Uterus (tissue), 2 donors: ENCODE measurements around the gene BRF1.

Experiments used
- CTCF ChIP-seq, 4 experiments: fragments of 200-600 bp in 2 of 4; fragments of 450-650 bp in 2 of 4; sonication (generic) in 2 of 4; IDR thresholded peaks; one replicate each; pipeline ENCODE4 v1.5.1; 2016 to 2019; ENCODE audit warnings: antibody characterized with exemption in 4 of 4, mild to moderate bottlenecking in 2 of 4, moderate library complexity in 1 of 4
- POLR2A ChIP-seq, 2 donors: fragments of 450-650 bp; IDR thresholded peaks; one replicate each; pipeline ENCODE4 v1.6.1; 2016; ENCODE audit warnings: antibody characterized with exemption in 2 of 2, mild to moderate bottlenecking in 1 of 2, moderate library complexity in 1 of 2

- TF ChIP-seq CTCF (IDR thresholded peaks at IDR 0.05) (no peak), POLR2A (IDR thresholded peaks at IDR 0.05) (no peak)
Observed at GRCh38 chr14:105209091-105209490, 91.7 kb downstream of the BRF1 start.
